ENCODE data around the gene PALLD.
A peak's percentile ranks its signal among the peaks of the same experiment; 100 is the strongest.

Gene PALLD

DNA sequence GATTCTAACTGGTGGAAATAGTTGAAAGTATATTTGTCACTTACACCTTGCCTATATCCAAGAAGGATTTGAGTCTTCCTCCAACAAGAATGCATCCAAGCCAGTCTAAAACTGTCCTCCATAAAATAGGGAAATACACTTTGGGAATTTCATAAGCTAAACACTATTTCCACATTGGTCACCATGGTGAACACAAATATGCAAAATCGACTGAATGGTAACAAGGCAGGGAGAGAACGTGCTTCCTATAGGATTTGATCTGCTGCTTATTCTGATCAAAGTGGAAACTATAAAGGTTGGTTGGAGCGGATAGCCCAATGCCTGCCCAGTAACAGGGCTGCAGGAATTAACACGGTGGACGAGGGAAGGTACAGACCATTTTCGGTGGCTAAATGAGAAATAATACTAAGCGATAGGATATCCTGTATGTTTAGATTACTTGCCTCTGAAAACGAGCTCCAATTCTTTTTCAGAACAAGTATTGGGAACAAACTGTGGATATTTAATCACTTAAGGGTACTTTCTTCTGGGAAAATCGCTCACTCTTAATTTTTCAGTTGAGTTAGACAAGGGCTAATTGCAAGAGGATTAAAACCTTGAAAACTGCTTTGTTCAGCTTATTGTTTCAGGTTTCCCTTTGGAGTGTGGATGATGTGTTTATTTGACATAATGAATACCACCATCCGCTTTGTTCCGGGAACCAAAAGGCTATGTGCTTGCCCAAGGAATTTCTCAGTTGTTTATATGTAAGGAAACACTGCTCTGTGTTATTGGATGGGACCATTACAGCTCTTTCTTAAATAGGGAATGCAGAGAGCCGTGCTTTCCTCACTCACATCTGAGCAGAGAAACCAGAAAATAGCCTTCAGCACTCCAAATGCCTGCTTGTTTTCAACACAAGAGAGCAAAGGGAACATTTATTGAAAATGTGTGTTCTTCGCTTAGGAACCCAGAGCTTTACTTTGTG lies 318.8 kb downstream of the PALLD start:
- TF ChIP-seq, protein P1, sequence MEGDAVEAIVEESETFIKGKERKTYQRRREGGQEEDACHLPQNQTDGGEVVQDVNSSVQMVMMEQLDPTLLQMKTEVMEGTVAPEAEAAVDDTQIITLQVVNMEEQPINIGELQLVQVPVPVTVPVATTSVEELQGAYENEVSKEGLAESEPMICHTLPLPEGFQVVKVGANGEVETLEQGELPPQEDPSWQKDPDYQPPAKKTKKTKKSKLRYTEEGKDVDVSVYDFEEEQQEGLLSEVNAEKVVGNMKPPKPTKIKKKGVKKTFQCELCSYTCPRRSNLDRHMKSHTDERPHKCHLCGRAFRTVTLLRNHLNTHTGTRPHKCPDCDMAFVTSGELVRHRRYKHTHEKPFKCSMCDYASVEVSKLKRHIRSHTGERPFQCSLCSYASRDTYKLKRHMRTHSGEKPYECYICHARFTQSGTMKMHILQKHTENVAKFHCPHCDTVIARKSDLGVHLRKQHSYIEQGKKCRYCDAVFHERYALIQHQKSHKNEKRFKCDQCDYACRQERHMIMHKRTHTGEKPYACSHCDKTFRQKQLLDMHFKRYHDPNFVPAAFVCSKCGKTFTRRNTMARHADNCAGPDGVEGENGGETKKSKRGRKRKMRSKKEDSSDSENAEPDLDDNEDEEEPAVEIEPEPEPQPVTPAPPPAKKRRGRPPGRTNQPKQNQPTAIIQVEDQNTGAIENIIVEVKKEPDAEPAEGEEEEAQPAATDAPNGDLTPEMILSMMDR (conservative IDR thresholded peaks at IDR 0.05) = no peak
- no peak overlapping the region for H3K27ac ChIP-seq

DNA sequence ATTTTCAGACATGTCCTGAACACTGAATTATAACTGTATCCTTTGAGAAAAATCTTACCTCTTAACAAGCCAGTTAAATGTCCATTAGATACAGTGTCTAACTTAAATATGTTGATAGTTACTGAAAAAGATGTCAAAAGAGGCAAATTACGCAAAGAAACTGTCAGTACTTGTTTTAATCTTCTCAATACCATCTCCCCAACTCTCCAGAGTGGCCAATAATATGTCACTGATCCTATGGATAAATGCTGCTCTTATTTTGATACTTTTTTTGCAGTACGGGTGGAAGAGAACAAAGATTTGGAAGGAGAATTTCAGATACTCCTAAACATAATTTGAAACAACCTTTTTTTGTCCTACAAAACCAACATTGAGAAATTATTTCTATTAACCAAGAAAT lies 320.5 kb downstream of the PALLD start:
- peak overlapping the region; percentile 15; the same call in 1 of the 2 replicates for H3K27ac ChIP-seq
- TF ChIP-seq, protein P1 (conservative IDR thresholded peaks at IDR 0.05) = no peak

DNA sequence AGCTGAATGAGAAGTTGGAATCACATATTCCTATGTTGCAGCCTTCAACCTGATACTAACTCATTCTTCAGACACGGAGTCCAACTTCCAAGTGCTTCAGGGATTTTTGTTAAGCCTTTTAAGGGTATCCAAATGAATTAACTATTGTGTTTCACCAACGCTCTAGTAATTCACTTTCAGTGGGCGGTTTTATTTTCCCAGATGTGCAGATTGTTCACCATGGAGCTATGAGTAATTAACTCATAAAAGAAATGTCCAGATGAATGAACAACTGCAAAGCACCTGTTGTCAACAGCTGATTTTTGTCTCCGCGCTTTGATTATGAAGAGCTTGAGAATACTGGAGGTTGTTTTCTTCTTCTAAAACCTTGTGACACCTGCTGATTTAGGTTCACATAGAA lies 325.6 kb downstream of the PALLD start:
- no peak overlapping the region for H3K27ac ChIP-seq
- TF ChIP-seq, protein P1 (conservative IDR thresholded peaks at IDR 0.05) = no peak

DNA sequence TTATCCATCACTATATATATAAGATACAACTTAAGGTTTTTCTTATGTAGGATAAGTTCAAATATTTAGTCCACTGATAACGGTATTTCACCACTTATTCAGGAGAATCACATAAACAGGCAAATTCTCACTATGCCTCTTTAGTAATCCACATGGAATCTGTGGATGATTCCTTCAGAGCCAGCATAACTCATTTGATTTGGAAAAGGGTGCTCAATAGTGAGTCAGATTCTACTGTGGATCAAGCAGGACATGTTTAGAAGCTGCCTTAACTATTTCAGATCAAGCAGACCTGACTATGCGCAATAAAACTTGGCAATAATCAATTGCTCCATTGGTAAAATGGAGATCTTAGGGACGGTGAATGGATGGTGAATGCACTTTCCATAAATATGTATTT lies 329.1 kb downstream of the PALLD start:
- TF ChIP-seq, protein P1 (conservative IDR thresholded peaks at IDR 0.05) = no peak
- no peak overlapping the region for H3K27ac ChIP-seq

DNA sequence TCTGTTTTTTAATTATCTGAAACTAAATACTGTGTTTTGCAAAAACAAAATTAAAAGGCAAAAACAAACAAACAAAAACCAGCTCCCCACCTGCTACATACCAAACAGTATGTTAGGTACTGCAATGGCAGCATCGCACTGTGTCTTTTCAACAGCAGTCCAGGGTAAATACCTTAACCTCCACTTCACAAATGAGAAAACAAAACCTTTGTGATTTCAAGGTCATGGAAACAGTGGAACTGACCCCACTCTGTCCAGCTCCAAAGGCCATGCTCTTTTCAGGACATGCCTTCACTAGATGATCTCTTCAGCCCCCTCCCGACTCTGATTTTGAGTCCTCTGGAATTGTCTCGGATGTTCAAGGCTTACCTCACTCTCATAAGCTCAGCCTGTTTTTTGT lies 329.8 kb downstream of the PALLD start:
- TF ChIP-seq, protein P1 (conservative IDR thresholded peaks at IDR 0.05) = no peak
- no peak overlapping the region for H3K27ac ChIP-seq

DNA sequence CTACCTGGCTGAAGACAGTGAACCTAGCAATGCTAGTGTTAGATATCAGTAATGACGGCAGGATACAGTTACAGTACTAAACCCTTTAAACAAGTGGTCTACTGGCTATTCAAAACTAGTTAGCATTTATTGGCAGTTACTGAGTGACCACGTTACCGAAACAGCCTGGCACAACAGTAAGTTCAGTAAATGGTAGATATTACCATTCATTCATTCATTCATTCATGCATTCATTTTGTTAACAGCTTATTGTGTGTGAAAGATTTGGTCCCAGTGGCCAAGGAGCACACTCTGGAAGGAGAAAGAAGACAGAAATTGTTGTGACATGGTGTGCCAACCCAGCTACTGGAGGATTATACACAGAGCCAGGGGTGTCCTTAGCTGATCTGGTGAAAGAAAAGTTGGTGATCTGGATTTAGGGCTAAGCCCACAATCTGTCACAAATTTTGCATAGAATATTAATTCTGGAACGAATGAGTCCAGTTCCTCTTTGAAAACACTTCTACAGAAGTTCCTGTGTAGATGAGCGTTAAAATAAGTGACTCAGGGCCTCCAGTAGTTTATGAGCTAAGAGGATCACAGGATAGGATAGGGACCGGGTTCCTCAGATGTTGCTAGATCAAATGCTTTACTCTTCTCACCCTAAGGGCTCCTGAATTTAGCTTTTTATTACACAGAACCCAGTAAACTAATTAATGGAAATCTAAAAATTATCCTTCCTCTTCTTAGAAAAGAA lies 334.1 kb downstream of the PALLD start:
- TF ChIP-seq, protein P1 (conservative IDR thresholded peaks at IDR 0.05) = no peak
- H3K27ac ChIP-seq = peak overlapping the region; percentile 78

DNA sequence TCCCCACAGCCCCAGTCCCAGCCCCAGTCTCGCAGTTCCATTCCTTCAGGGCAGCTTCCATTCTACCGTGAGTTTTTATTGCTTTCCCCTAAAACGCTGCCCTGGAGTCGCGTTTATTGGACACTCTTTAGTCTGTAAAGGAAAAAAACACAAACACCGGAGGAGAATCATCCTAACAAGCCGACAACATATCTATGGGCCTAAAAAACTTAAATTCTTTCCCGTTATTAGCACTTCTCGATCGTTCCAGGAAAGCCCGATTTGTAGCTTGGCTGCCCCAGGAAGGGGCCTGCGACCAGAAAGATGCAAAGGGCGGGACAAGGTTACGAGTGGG lies 334.7 kb downstream of the PALLD start:
- H3K27ac ChIP-seq = peak overlapping the region; percentile 78
- TF ChIP-seq, protein P1 (conservative IDR thresholded peaks at IDR 0.05) = no peak
